OCI-LY7 (cell line): Measurements from ENCODE around the gene HTN3. TPM values are rescaled to one million over a fixed set of nuclear protein-coding genes. Genes with fewer than 3 reads are reported as not detected.

Experiments used
- BruUV-seq: library from RNA; stranded (reverse); fragments of 400-500 nt; replicated peaks from 2 replicates; lab custom pipeline; 2021; lab: Mats Ljungman, UMichigan
- CTCF ChIA-PET: fragments of 300-600 bp; sonication (Branson Sonifier 250); formaldehyde crosslinking; loops from one replicate; lab custom pipeline; 2022; ENCODE audit warnings: antibody characterized with exemption; ENCODE audit not compliant: unreplicated experiment; lab: Charles Lee
- POLR2A ChIA-PET: fragments of 300-600 bp; sonication (Branson Sonifier 250); formaldehyde crosslinking; loops from one replicate; lab custom pipeline; 2022; ENCODE audit warnings: antibody characterized with exemption; lab: Charles Lee
- DNase-seq: peaks from one replicate; pipeline ENCODE4 v3.0.0-alpha.2; 2015; ENCODE audit warnings: low spot score
- H2AFZ ChIP-seq: fragments of 200-600 bp; sonication (generic), shearing (Covaris generic); 2 replicates; pipeline ENCODE4 v1.6.1; 2014; ENCODE audit warnings: mild to moderate bottlenecking, antibody characterized with exemption, low read length, moderate library complexity
- H3K27ac ChIP-seq: fragments of 200-600 bp; sonication (generic); 2 replicates; pipeline ENCODE4 v1.5.1; 2014; ENCODE audit warnings: mixed run types, low read depth, mild to moderate bottlenecking, moderate library complexity, low read length, inconsistent platforms; ENCODE audit not compliant: poor library complexity, severe bottlenecking
- H3K36me3 ChIP-seq: fragments of 200-600 bp; sonication (generic); 2 replicates; pipeline ENCODE4 v1.6.1; 2014; ENCODE audit warnings: mild to moderate bottlenecking, antibody characterized with exemption, low read length, moderate library complexity, mixed read lengths; ENCODE audit not compliant: insufficient read depth
- H3K4me1 ChIP-seq: fragments of 200-600 bp; sonication (generic); 2 replicates; pipeline ENCODE4 v1.5.1; 2014; ENCODE audit warnings: mild to moderate bottlenecking, low read length; ENCODE audit not compliant: insufficient read depth, poor library complexity, severe bottlenecking
- H3K4me2 ChIP-seq: fragments of 200-600 bp; sonication (generic); 2 replicates; pipeline ENCODE4 v1.6.1; 2014; ENCODE audit warnings: mild to moderate bottlenecking, low read length
- H3K4me3 ChIP-seq: fragments of 200-600 bp; sonication (generic); 2 replicates; pipeline ENCODE4 v1.5.1; 2014; ENCODE audit warnings: mild to moderate bottlenecking, low read depth, low read length; ENCODE audit not compliant: poor library complexity, severe bottlenecking
- H3K79me2 ChIP-seq: fragments of 200-600 bp; sonication (generic); 2 replicates; pipeline ENCODE4 v1.6.1; 2016; ENCODE audit warnings: low read depth, mild to moderate bottlenecking, low read length, moderate library complexity, mixed read lengths; ENCODE audit not compliant: insufficient read depth
- H3K9me2 ChIP-seq: fragments of 200-600 bp; sonication (generic); 2 replicates; pipeline ENCODE4 v1.6.1; 2016; ENCODE audit warnings: mild to moderate bottlenecking, low read length, mixed read lengths; ENCODE audit not compliant: insufficient read depth
- H3K9me3 ChIP-seq: fragments of 200-600 bp; sonication (generic); 2 replicates; pipeline ENCODE4 v1.6.1; 2014; ENCODE audit warnings: mild to moderate bottlenecking, mixed run types, low read length, mixed read lengths
- H4K20me1 ChIP-seq: fragments of 200-600 bp; sonication (generic); 2 replicates; pipeline ENCODE4 v1.6.1; 2014; ENCODE audit warnings: mild to moderate bottlenecking, antibody characterized with exemption, low read length, moderate library complexity, mixed read lengths; ENCODE audit not compliant: insufficient read depth
- CTCF ChIP-seq: fragments of 200-600 bp; sonication (generic); conservative IDR thresholded peaks from 2 replicates; pipeline ENCODE4 v1.5.1; 2014; ENCODE audit warnings: mild to moderate bottlenecking, antibody characterized with exemption, low read length, moderate library complexity, mixed read lengths
- EZH2phosphoT487 ChIP-seq: fragments of 200-600 bp; sonication (generic); IDR thresholded peaks from 2 replicates; pipeline ENCODE4 v1.6.1; 2018; ENCODE audit warnings: low read depth, borderline replicate concordance, mild to moderate bottlenecking, mixed run types, antibody characterized with exemption, low read length, moderate library complexity, mixed read lengths
- intact Hi-C: fragments of 100-400 bp; cut with micrococcal nuclease; formaldehyde crosslinking; loops from one replicate; pipeline ENCODE4 v1.10.0; 2022; ENCODE audit not compliant: unreplicated experiment
- total RNA-seq, 2 experiments: library from RNA; depleted of rRNA in 1 of 2; stranded (reverse); fragments of >200 nt in 1 of 2; shearing (Covaris generic) in 1 of 2; gene quantifications; 2 replicates each; pipeline ENCODE4 v1.2.3, GENCODE V29; 2014 to 2022

Gene HTN3
- total RNA-seq, 2 experiments from 2014 or later = not detected

- no peak overlapping the region for H3K4me2 ChIP-seq
- no peaks in the 10 kb centered on the region for H3K9me2 ChIP-seq
- POLR2A ChIA-PET = no interaction called here
- intact Hi-C loops = no loop called here
- no peaks in the 10 kb centered on the region for H3K4me1 ChIP-seq
- H4K20me1 ChIP-seq = no peaks in the 10 kb centered on the region
- H3K4me3 ChIP-seq = no peak overlapping the region
- no peaks in the 10 kb centered on the region for H3K79me2 ChIP-seq
- H3K36me3 ChIP-seq = no peaks in the 10 kb centered on the region
- no peak for TF ChIP-seq EZH2phosphoT487
- TF ChIP-seq CTCF = no peak
- no peak overlapping the region for H2AFZ ChIP-seq
- BruUV-seq = no TSS peak
- CTCF ChIA-PET = no interaction called here
- no peak overlapping the region for H3K27ac ChIP-seq
- H3K9me3 ChIP-seq = no peaks in the 10 kb centered on the region
- no peak for DNase-seq
Measured at GRCh38 chr4:70080205-70080604, 51.9 kb downstream of the HTN3 start.

Other genes with a start within 250 kb of the HTN3 start
- not detected in 2 replicates for gene SULT1E1, start 168.3 kb upstream of the HTN3 start, total RNA-seq (2014; rRNA removed; shearing (Covaris generic))
- gene SULT1E1, start 168.3 kb upstream of the HTN3 start, total RNA-seq (2022) = not detected in 2 replicates
- gene CSN1S1, start 97.4 kb upstream of the HTN3 start, total RNA-seq (2014; rRNA removed; shearing (Covaris generic)) = not detected in 2 replicates
- not detected in 2 replicates for gene CSN1S1, start 97.4 kb upstream of the HTN3 start, total RNA-seq (2022)
- gene CSN2, start 62.7 kb upstream of the HTN3 start, total RNA-seq (2014; rRNA removed; shearing (Covaris generic)) = not detected in 2 replicates
- not detected in 2 replicates for gene CSN2, start 62.7 kb upstream of the HTN3 start, total RNA-seq (2022)
- gene STATH, start 32.5 kb upstream of the HTN3 start, total RNA-seq (2014; rRNA removed; shearing (Covaris generic)) = not detected in 2 replicates
- not detected in 2 replicates for gene STATH, start 32.5 kb upstream of the HTN3 start, total RNA-seq (2022)
- gene HTN1, start 22.0 kb downstream of the HTN3 start, total RNA-seq (2014; rRNA removed; shearing (Covaris generic)) = not detected in 2 replicates
- gene HTN1, start 22.0 kb downstream of the HTN3 start, total RNA-seq (2022) = not detected in 2 replicates
- gene PRR27, start 125.8 kb downstream of the HTN3 start, total RNA-seq (2014; rRNA removed; shearing (Covaris generic)) = not detected in 2 replicates
- not detected in 2 replicates for gene PRR27, start 125.8 kb downstream of the HTN3 start, total RNA-seq (2022)
- gene ODAM, start 167.3 kb downstream of the HTN3 start, total RNA-seq (2014; rRNA removed; shearing (Covaris generic)) = not detected in 2 replicates
- not detected in 2 replicates for gene ODAM, start 167.3 kb downstream of the HTN3 start, total RNA-seq (2022)
- not detected in 2 replicates for gene FDCSP, start 197.7 kb downstream of the HTN3 start, total RNA-seq (2014; rRNA removed; shearing (Covaris generic))
- not detected in 2 replicates for gene FDCSP, start 197.7 kb downstream of the HTN3 start, total RNA-seq (2022)
- gene CSN3, start 214.1 kb downstream of the HTN3 start, total RNA-seq (2014; rRNA removed; shearing (Covaris generic)) = not detected in 2 replicates
- gene CSN3, start 214.1 kb downstream of the HTN3 start, total RNA-seq (2022) = not detected in 2 replicates